A673 (cell line): ENCODE measurements around the gene ADCY10. TPM values are rescaled to one million over a fixed set of nuclear protein-coding genes. Genes with fewer than 3 reads are reported as not detected.

Experiments
- BruUV-seq: library from RNA; stranded (reverse); fragments of 400-500 nt; replicated peaks from 2 replicates; lab custom pipeline; 2021; lab: Mats Ljungman, UMichigan
- CTCF ChIA-PET: fragments of 300-600 bp; sonication (Branson Sonifier 250); formaldehyde crosslinking; loops from one replicate; lab custom pipeline; 2022; ENCODE audit warnings: antibody characterized with exemption; lab: Charles Lee
- POLR2A ChIA-PET: fragments of 300-600 bp; sonication (Branson Sonifier 250); formaldehyde crosslinking; loops from one replicate; lab custom pipeline; 2022; ENCODE audit warnings: antibody characterized with exemption; ENCODE audit not compliant: low non-redundant PET; lab: Charles Lee
- DNase-seq: peaks from one replicate; pipeline ENCODE4 v3.0.0-alpha.2; 2015; ENCODE audit warnings: low spot score
- H3K27ac ChIP-seq: fragments of 200-600 bp; sonication (generic); 2 replicates; pipeline ENCODE4 v1.5.1; 2016; ENCODE audit warnings: mixed run types, low read depth, mild to moderate bottlenecking, mixed read lengths, antibody characterized with exemption, low read length; ENCODE audit not compliant: poor library complexity, severe bottlenecking
- H3K27me3 ChIP-seq: fragments of 200-600 bp; sonication (generic); replicated peaks from 2 replicates; pipeline ENCODE4 v1.6.1; 2017; ENCODE audit warnings: mixed run types, low read depth, mild to moderate bottlenecking, mixed read lengths, antibody characterized with exemption, low read length; ENCODE audit not compliant: insufficient read depth, poor library complexity
- H3K36me3 ChIP-seq: fragments of 200-600 bp; sonication (generic); 2 replicates; pipeline ENCODE4 v1.6.1; 2016; ENCODE audit warnings: mixed run types, mild to moderate bottlenecking, mixed read lengths, antibody characterized with exemption, low read length; ENCODE audit not compliant: insufficient read depth, poor library complexity, severe bottlenecking
- H3K4me1 ChIP-seq: fragments of 200-600 bp; sonication (generic); 2 replicates; pipeline ENCODE4 v1.6.1; 2017; ENCODE audit warnings: mixed run types, mild to moderate bottlenecking, mixed read lengths, antibody characterized with exemption, low read length; ENCODE audit not compliant: insufficient read depth, poor library complexity, severe bottlenecking
- H3K4me3 ChIP-seq: fragments of 200-600 bp; sonication (generic); 2 replicates; pipeline ENCODE4 v1.5.1; 2016; ENCODE audit warnings: low read depth, mixed run types, mild to moderate bottlenecking, mixed read lengths, low read length; ENCODE audit not compliant: poor library complexity, severe bottlenecking
- H3K9me3 ChIP-seq: fragments of 200-600 bp; sonication (generic); 2 replicates; pipeline ENCODE4 v1.6.1; 2016; ENCODE audit warnings: mixed run types, low read depth, mild to moderate bottlenecking, mixed read lengths, antibody characterized with exemption, low read length; ENCODE audit not compliant: poor library complexity, severe bottlenecking
- CTCF ChIP-seq: fragments of 300-800, 200-600 bp; sonication (generic); conservative IDR thresholded peaks from 2 replicates; pipeline ENCODE4 v1.5.1; 2017; ENCODE audit warnings: low read depth, mild to moderate bottlenecking, antibody characterized with exemption, low read length, moderate library complexity, mixed read lengths
- EZH2 ChIP-seq: fragments of 200-600 bp; sonication (generic); IDR thresholded peaks from 2 replicates; pipeline ENCODE4 v1.6.1; 2017; ENCODE audit warnings: borderline replicate concordance, low read depth, mild to moderate bottlenecking, mixed read lengths, antibody characterized with exemption, low read length; ENCODE audit not compliant: poor library complexity, severe bottlenecking
- intact Hi-C: fragments of 100-400 bp; cut with micrococcal nuclease; formaldehyde crosslinking; loops from one replicate; pipeline ENCODE4 v1.10.0; 2022; ENCODE audit not compliant: unreplicated experiment
- total RNA-seq: library from RNA; stranded (reverse); gene quantifications from 2 replicates; pipeline ENCODE4 v1.2.3, GENCODE V29; 2021

Gene ADCY10
- total RNA-seq, 1 experiment from 2014 or later: 0.19 TPM

- no TSS peak for BruUV-seq
- ChIA-PET POLR2A (no interaction called here), CTCF (no interaction called here)
- intact Hi-C loops: no loop called here
- no peaks in the 10 kb centered on the region for H3K36me3 ChIP-seq
- no peak overlapping the region for H3K4me3 ChIP-seq
- H3K27me3 ChIP-seq: no peaks in the 10 kb centered on the region
- TF ChIP-seq CTCF (no peak), EZH2 (no peak)
- H3K27ac ChIP-seq: no peak overlapping the region
- no peak for DNase-seq
- H3K9me3 ChIP-seq: no peaks in the 10 kb centered on the region
- H3K4me1 ChIP-seq: peaks cover 3% of the 10 kb centered on the region
Measured at GRCh38 chr1:167927046-167927754, 13.3 kb upstream of the ADCY10 start.

- TF ChIP-seq CTCF: no peak
- no peak for TF ChIP-seq EZH2
- H3K9me3 ChIP-seq: no peaks in the 10 kb centered on the region
- no peak overlapping the region for H3K4me3 ChIP-seq
- DNase-seq: no peak
- peaks cover 3% of the 10 kb centered on the region for H3K4me1 ChIP-seq
- intact Hi-C loops: no loop called here
- H3K27me3 ChIP-seq: no peaks in the 10 kb centered on the region
- ChIA-PET CTCF (no interaction called here), POLR2A (interaction anchor here (1.1 kb wide), 1 partner anchor 72 kb away, joined by 6 read pairs; no protein-coding TSS in a partner anchor)
- BruUV-seq: no TSS peak
- H3K36me3 ChIP-seq: no peaks in the 10 kb centered on the region
- no peak overlapping the region for H3K27ac ChIP-seq
Measured at GRCh38 chr1:167926486-167926997, 12.6 kb upstream of the ADCY10 start.

- intact Hi-C loops: no loop called here
- ChIA-PET CTCF (no interaction called here), POLR2A (no interaction called here)
- no peak for DNase-seq
- Histone ChIP-seq H3K27ac (no peak overlapping the region), H3K27me3 (no peaks in the 10 kb centered on the region), H3K4me1 (peaks cover 3% of the 10 kb centered on the region), H3K4me3 (no peak overlapping the region), H3K9me3 (no peaks in the 10 kb centered on the region), H3K36me3 (no peaks in the 10 kb centered on the region)
- TF ChIP-seq CTCF (no peak), EZH2 (no peak)
- BruUV-seq: no TSS peak
Measured at GRCh38 chr1:167924543-167925231, 10.8 kb upstream of the ADCY10 start.
